ENCODE data around the gene TMPRSS4. TPM values are rescaled to one million over a fixed set of nuclear protein-coding genes. Genes with fewer than 3 reads are reported as not detected.

The TMPRSS4 gene
- total and polyA plus RNA-seq, 2 of the 13 experiments (the other 11 are each of a cell fraction or from before 2014, with no cell fraction given), result 0.32 TPM; not detected in 1

GRCh38 chr11:118095493-118095892, 18.6 kb downstream of the TMPRSS4 start:
- no peak overlapping the region for H2AFZ ChIP-seq (ENCODE audit: low read length)
- in situ Hi-C loops (cut with HindIII; ENCODE audit: extremely low pct_ligation_motif_present, low pct_unique_long_range_greater_than_20kb), result no loop called here
- H3K27me3 ChIP-seq (ENCODE audit: control insufficient read depth in 1 of 2, insufficient read depth in 2 of 2, low read length in 2 of 2), result no peaks in the 10 kb centered on the region; a peak in 1 of 5 replicates
- H3K9ac ChIP-seq (ENCODE audit: insufficient read depth, low read depth, low read length), result no peak overlapping the region
- DNase-seq (ENCODE audit: low spot score) (no peak), FAIRE-seq (no peak), ATAC-seq (no peak)
- H3K4me1 ChIP-seq (ENCODE audit: insufficient read depth, low read length), result peaks cover 100% of the 10 kb centered on the region
- intact Hi-C loops (cut with micrococcal nuclease; ENCODE audit: unreplicated experiment), result no loop called here
- no peaks in the 10 kb centered on the region for H3K36me3 ChIP-seq (replicated peaks in 1 of 2; ENCODE audit: control insufficient read depth in 1 of 2, insufficient read depth in 2 of 2, low read length in 2 of 2)
- no TSS peak for BruUV-seq (replicated peaks)
- WGBS (ENCODE audit: low lambda C conversion rate), result 64% methylated on average over 4 of the region's 4 CpGs
- ChIA-PET CTCF (ENCODE audit: low intra/inter-chr PET ratio, low total read pairs) (no interaction called here), POLR2A (no interaction called here)
- peak overlapping the region; percentile 57 for H3K4me2 ChIP-seq (ENCODE audit: low read depth, low read length)
- peak overlapping the region; percentile 61 for H3K27ac ChIP-seq (ENCODE audit: extremely low read length, insufficient read depth, low read length)
- H3K9me3 ChIP-seq (ENCODE audit: low read length), result no peaks in the 10 kb centered on the region
- H3K4me3 ChIP-seq (replicated peaks in 1 of 3; ENCODE audit: insufficient read depth in 1 of 3, low read depth in 2 of 3, low read length in 3 of 3), result peak overlapping the region in 2 of 3 experiments; percentile 1 to 16; a peak in 1 of 6 replicates
- H4K20me1 ChIP-seq (ENCODE audit: insufficient read depth, low read length), result no peaks in the 10 kb centered on the region
- TF ChIP-seq ZMYM2 (CRISPR knock-in tag; IDR thresholded peaks at IDR 0.05), result 0 out of 2 replicates have a peak, but pooled peaks have one; percentile 18
- 0 out of 2 replicates have a peak, but pooled peaks have one; percentile 28 for TF ChIP-seq ZNF543 (CRISPR knock-in tag; IDR thresholded peaks at IDR 0.05)
- TF ChIP-seq HNF4G (IDR thresholded peaks at IDR 0.05; ENCODE audit: borderline replicate concordance, low read depth, low read length), result no peak
- 0 out of 2 replicates have a peak, but pooled peaks have one; percentile 0 for TF ChIP-seq HNF4G (CRISPR knock-in tag; IDR thresholded peaks at IDR 0.05; ENCODE audit: borderline replicate concordance, low read depth)
- TF ChIP-seq ZNF414 (CRISPR knock-in tag; IDR thresholded peaks at IDR 0.05), result 0 out of 2 replicates have a peak, but pooled peaks have one; percentile 16
- TF ChIP-seq ZFY (CRISPR knock-in tag; IDR thresholded peaks at IDR 0.05), result peak; percentile 18; the same call in 1 of the 2 replicates
- TF ChIP-seq ZNF383 (CRISPR knock-in tag; IDR thresholded peaks at IDR 0.05; ENCODE audit: borderline replicate concordance), result no peak
- TF ChIP-seq ZNF34 (CRISPR knock-in tag; IDR thresholded peaks at IDR 0.05; ENCODE audit: borderline replicate concordance), result 0 out of 2 replicates have a peak, but pooled peaks have one; percentile 9
- 0 out of 2 replicates have a peak, but pooled peaks have one; percentile 32 for TF ChIP-seq ZNF572 (CRISPR knock-in tag; IDR thresholded peaks at IDR 0.05)
- no peak for TF ChIP-seq ZNF619 (CRISPR knock-in tag; IDR thresholded peaks at IDR 0.05)
- no peaks in the 10 kb centered on the region for H3K79me2 ChIP-seq (ENCODE audit: insufficient read depth, low read length)

Measured in HepG2 (cell line).